ENCODE results near the gene SKI. TPM values are rescaled to one million over a fixed set of nuclear protein-coding genes. Genes with fewer than 3 reads are reported as not detected.

SKI gene
- total and polyA plus RNA-seq, 2 experiments from 2014 or later: 9.3 to 66.8 TPM

DNA sequence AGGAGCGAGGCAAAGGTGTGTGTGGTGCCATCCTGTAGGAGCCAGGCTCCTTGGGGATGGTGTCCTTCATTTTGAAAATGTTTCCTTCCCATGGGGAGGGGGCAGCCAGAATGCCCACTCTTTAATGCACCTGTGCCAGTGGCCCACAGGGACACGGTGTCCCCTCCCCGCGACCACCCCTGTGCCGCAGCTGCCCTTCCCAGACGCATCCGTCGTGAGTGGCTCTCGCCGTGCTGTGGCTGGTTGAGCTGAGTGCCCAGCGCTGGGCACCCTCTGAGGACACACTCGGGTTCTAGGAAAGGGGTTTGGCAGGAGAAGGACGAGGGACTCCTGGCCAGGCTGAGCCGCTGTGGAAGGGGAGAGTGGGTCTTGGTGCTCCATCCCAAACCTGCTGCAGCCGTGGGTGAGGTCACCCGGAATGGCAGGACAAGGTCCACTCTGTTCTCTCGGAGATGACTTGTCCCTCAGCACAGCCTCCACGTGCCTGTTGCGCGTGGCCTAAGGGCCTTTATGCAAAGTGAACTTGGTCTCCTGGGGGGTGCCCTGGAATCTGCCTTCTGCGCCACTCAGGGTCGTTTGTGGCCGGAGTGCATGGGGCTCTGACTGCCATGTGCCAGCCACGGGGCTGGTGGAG, 74.3 kb downstream of the SKI start:
- Histone ChIP-seq H4K20me1 (replicated peaks; ENCODE audit: insufficient read depth) (peaks cover 14% of the 10 kb centered on the region; the same call in 1 of the 2 replicates), H2AFZ (no peak overlapping the region), H3K36me3 (ENCODE audit: insufficient read depth) (0 out of 2 replicates have a peak, but pooled peaks cover 1% of the 10 kb centered on the region), H3K9me2 (ENCODE audit: insufficient read depth) (no peaks in the 10 kb centered on the region), H3K4me3 (no peak overlapping the region), H3K4me1 (ENCODE audit: insufficient read depth) (no peaks in the 10 kb centered on the region), H3F3A (replicated peaks; ENCODE audit: low read depth) (peaks cover 3% of the 10 kb centered on the region; the same call in 1 of the 2 replicates), H3K27ac (ENCODE audit: low read depth) (no peak overlapping the region), H3K27me3 (ENCODE audit: insufficient read depth) (no peaks in the 10 kb centered on the region), H3K79me2 (replicated peaks; ENCODE audit: insufficient read depth) (peaks cover 54% of the 10 kb centered on the region), H3K4me2 (no peak overlapping the region)
- Mint-ChIP-seq H3K4me1 (peaks cover 2% of the 10 kb centered on the region; the same call in 2 of the 3 replicates), H3K27me3 (ENCODE audit: insufficient read depth, low read depth, poor library complexity) (peaks cover 17% of the 10 kb centered on the region), H3K4me3 (no peak overlapping the region), H3K27ac (no peak overlapping the region), H3K36me3 (ENCODE audit: low read depth) (peaks cover 30% of the 10 kb centered on the region), H3K9me3 (no peaks in the 10 kb centered on the region)
- TF ChIP-seq ZNF331 (CRISPR knock-in tag; IDR thresholded peaks at IDR 0.05; ENCODE audit: low read depth) (no peak), CREB1 (CRISPR knock-in tag; IDR thresholded peaks at IDR 0.05; ENCODE audit: low read depth) (no peak), EZH2phosphoT487 (IDR thresholded peaks at IDR 0.05; ENCODE audit: unreplicated experiment) (no peak), STAT1 (IDR thresholded peaks at IDR 0.05; ENCODE audit: unreplicated experiment) (no peak), JUNB (IDR thresholded peaks at IDR 0.05; ENCODE audit: unreplicated experiment) (no peak), NANOG (IDR thresholded peaks at IDR 0.05; ENCODE audit: borderline replicate concordance) (no peak), POLR2AphosphoS5 (IDR thresholded peaks at IDR 0.05; ENCODE audit: low read depth) (no peak), ZNF114 (CRISPR knock-in tag; IDR thresholded peaks at IDR 0.05) (no peak), EZH2 (IDR thresholded peaks at IDR 0.05; ENCODE audit: low read depth, unreplicated experiment) (no peak)
- TF ChIP-seq, protein P1, sequence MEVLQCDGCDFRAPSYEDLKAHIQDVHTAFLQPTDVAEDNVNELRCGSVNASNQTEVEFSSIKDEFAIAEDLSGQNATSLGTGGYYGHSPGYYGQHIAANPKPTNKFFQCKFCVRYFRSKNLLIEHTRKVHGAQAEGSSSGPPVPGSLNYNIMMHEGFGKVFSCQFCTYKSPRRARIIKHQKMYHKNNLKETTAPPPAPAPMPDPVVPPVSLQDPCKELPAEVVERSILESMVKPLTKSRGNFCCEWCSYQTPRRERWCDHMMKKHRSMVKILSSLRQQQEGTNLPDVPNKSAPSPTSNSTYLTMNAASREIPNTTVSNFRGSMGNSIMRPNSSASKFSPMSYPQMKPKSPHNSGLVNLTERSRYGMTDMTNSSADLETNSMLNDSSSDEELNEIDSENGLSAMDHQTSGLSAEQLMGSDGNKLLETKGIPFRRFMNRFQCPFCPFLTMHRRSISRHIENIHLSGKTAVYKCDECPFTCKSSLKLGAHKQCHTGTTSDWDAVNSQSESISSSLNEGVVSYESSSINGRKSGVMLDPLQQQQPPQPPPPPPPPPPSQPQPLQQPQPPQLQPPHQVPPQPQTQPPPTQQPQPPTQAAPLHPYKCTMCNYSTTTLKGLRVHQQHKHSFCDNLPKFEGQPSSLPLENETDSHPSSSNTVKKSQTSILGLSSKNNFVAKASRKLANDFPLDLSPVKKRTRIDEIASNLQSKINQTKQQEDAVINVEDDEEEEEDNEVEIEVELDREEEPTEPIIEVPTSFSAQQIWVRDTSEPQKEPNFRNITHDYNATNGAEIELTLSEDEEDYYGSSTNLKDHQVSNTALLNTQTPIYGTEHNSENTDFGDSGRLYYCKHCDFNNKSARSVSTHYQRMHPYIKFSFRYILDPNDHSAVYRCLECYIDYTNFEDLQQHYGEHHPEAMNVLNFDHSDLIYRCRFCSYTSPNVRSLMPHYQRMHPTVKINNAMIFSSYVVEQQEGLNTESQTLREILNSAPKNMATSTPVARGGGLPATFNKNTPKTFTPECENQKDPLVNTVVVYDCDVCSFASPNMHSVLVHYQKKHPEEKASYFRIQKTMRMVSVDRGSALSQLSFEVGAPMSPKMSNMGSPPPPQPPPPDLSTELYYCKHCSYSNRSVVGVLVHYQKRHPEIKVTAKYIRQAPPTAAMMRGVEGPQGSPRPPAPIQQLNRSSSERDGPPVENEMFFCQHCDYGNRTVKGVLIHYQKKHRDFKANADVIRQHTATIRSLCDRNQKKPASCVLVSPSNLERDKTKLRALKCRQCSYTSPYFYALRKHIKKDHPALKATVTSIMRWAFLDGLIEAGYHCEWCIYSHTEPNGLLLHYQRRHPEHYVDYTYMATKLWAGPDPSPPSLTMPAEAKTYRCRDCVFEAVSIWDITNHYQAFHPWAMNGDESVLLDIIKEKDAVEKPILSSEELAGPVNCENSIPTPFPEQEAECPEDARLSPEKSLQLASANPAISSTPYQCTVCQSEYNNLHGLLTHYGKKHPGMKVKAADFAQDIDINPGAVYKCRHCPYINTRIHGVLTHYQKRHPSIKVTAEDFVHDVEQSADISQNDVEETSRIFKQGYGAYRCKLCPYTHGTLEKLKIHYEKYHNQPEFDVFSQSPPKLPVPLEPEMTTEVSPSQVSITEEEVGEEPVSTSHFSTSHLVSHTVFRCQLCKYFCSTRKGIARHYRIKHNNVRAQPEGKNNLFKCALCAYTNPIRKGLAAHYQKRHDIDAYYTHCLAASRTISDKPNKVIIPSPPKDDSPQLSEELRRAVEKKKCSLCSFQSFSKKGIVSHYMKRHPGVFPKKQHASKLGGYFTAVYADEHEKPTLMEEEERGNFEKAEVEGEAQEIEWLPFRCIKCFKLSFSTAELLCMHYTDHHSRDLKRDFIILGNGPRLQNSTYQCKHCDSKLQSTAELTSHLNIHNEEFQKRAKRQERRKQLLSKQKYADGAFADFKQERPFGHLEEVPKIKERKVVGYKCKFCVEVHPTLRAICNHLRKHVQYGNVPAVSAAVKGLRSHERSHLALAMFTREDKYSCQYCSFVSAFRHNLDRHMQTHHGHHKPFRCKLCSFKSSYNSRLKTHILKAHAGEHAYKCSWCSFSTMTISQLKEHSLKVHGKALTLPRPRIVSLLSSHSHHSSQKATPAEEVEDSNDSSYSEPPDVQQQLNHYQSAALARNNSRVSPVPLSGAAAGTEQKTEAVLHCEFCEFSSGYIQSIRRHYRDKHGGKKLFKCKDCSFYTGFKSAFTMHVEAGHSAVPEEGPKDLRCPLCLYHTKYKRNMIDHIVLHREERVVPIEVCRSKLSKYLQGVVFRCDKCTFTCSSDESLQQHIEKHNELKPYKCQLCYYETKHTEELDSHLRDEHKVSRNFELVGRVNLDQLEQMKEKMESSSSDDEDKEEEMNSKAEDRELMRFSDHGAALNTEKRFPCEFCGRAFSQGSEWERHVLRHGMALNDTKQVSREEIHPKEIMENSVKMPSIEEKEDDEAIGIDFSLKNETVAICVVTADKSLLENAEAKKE (CRISPR knock-in tag; IDR thresholded peaks at IDR 0.05): no peak
- TF ChIP-seq, protein P2, sequence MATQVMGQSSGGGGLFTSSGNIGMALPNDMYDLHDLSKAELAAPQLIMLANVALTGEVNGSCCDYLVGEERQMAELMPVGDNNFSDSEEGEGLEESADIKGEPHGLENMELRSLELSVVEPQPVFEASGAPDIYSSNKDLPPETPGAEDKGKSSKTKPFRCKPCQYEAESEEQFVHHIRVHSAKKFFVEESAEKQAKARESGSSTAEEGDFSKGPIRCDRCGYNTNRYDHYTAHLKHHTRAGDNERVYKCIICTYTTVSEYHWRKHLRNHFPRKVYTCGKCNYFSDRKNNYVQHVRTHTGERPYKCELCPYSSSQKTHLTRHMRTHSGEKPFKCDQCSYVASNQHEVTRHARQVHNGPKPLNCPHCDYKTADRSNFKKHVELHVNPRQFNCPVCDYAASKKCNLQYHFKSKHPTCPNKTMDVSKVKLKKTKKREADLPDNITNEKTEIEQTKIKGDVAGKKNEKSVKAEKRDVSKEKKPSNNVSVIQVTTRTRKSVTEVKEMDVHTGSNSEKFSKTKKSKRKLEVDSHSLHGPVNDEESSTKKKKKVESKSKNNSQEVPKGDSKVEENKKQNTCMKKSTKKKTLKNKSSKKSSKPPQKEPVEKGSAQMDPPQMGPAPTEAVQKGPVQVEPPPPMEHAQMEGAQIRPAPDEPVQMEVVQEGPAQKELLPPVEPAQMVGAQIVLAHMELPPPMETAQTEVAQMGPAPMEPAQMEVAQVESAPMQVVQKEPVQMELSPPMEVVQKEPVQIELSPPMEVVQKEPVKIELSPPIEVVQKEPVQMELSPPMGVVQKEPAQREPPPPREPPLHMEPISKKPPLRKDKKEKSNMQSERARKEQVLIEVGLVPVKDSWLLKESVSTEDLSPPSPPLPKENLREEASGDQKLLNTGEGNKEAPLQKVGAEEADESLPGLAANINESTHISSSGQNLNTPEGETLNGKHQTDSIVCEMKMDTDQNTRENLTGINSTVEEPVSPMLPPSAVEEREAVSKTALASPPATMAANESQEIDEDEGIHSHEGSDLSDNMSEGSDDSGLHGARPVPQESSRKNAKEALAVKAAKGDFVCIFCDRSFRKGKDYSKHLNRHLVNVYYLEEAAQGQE (IDR thresholded peaks at IDR 0.05; ENCODE audit: unreplicated experiment): no peak
- TF ChIP-seq, protein P3, sequence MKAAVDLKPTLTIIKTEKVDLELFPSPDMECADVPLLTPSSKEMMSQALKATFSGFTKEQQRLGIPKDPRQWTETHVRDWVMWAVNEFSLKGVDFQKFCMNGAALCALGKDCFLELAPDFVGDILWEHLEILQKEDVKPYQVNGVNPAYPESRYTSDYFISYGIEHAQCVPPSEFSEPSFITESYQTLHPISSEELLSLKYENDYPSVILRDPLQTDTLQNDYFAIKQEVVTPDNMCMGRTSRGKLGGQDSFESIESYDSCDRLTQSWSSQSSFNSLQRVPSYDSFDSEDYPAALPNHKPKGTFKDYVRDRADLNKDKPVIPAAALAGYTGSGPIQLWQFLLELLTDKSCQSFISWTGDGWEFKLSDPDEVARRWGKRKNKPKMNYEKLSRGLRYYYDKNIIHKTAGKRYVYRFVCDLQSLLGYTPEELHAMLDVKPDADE (IDR thresholded peaks at IDR 0.05): no peak
- TF ChIP-seq, protein P4, sequence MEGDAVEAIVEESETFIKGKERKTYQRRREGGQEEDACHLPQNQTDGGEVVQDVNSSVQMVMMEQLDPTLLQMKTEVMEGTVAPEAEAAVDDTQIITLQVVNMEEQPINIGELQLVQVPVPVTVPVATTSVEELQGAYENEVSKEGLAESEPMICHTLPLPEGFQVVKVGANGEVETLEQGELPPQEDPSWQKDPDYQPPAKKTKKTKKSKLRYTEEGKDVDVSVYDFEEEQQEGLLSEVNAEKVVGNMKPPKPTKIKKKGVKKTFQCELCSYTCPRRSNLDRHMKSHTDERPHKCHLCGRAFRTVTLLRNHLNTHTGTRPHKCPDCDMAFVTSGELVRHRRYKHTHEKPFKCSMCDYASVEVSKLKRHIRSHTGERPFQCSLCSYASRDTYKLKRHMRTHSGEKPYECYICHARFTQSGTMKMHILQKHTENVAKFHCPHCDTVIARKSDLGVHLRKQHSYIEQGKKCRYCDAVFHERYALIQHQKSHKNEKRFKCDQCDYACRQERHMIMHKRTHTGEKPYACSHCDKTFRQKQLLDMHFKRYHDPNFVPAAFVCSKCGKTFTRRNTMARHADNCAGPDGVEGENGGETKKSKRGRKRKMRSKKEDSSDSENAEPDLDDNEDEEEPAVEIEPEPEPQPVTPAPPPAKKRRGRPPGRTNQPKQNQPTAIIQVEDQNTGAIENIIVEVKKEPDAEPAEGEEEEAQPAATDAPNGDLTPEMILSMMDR (conservative IDR thresholded peaks at IDR 0.05; ENCODE audit: low read depth in 2 of 2): no peak
- no peak for ATAC-seq
- no peak for DNase-seq (ENCODE audit: low spot score)

Measured in GM23338 (cell line).